HG03280 (cell line): Measurements from ENCODE around the gene SIL1.
"Not testable (repeated sequence)": the region's sequence is repeated elsewhere in the genome, so short reads cannot be mapped to it uniquely, and the experiment has no call there.

ENCODE experiments used
- ATAC-seq: cut with Tn5 transposase; IDR thresholded peaks from one replicate; pipeline ENCODE4 v1.9.1; 2021; ENCODE audit warnings: mild to moderate bottlenecking, moderate library complexity; ENCODE audit not compliant: unreplicated experiment

Gene SIL1

DNA sequence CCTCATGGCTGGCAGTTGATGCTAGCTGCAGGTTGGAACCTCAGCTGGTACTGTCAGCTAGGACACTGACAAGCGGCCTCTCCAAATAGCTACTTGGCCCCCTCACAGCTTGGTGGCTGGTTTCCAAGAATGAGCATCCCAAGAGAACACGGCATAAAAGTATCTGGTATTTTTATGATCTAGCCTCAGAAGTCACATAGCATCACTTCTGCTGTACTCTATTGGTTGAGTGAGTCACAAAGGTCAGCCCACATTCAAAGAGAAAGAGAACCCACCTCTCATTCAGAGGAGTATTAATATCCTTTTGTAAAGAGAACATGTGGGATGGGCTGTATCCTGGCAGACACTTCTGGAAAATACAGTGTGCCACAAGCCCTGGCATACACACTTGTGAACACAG is 6.0 kb upstream of the SIL1 start:
- no peak for ATAC-seq

DNA sequence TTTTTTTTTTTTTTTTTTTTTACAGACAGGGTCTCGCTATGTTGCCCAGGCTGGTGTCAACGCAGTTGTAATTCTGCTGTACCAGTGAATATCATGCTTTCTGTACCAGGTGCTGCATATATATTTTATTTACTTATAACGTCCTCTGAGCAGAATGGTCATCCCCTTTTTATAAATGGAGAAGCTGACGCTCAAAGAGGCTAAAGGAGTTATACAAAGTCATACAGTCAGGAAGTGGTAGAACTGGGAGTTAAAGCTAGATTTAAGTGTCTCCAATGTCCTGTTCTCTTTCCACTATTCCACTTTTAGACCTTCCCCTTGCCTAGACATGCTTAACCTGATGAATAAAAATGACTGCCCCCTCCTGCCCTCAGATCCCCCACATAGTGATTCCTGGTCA is 1.2 kb upstream of the SIL1 start:
- ATAC-seq = no peak

GRCh38 chr5:139196296-139196956 is 1.7 kb downstream of the SIL1 start:
- ATAC-seq = no peak

DNA sequence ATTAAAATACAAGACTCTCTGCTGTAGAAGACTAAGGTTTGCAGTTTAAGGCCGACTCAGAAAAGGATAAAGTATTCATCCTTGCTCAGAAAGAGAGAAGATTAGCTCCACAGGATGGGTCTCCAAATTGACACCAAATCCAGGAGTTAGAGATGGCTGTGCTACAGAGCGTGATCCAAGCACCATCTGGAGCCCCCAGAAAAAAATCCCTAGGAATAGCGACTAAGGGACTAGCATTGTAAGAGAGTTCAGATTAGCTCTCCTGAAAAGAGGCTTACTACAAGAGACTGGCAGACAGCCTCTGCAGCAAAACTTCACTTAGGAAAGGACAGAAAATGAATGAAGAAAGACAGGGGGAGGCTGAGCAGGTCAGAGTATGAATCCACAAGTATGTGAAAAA is 3.7 kb downstream of the SIL1 start:
- ATAC-seq = no peak

- ATAC-seq = no peak
These were observed 4.2 kb downstream of the SIL1 start for GRCh38 chr5:139193928-139194327.

- ATAC-seq = not testable (repeated sequence)
These were observed 5.3 kb downstream of the SIL1 start for GRCh38 chr5:139192906-139193305.

- ATAC-seq = not testable (repeated sequence)
These were observed 6.2 kb downstream of the SIL1 start for GRCh38 chr5:139191954-139192353.

GRCh38 chr5:139190125-139190524 is 8.0 kb downstream of the SIL1 start:
- ATAC-seq = no peak

GRCh38 chr5:139188558-139189270 is 9.5 kb downstream of the SIL1 start:
- ATAC-seq = no peak

- ATAC-seq = no peak
These were observed 11.3 kb downstream of the SIL1 start for GRCh38 chr5:139186752-139187326.

DNA sequence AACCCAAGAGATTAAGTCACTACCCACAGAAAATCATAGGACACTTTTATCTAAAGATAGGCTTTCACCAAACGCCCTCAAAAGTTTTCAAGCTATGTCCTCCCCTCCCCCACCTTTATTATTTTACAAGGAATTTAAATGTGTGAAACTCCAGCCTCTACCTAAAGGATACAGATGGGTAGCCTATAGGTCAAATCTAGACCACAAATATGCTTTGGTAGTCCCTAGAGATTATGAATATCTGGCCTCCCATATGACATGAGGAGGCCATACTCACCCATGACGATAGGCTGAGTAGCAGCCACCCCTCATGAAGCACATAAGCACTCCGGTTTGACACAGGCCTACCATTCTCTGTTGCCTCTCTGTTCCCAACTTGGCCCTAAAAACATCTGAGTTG is 11.9 kb downstream of the SIL1 start:
- ATAC-seq = no peak

DNA sequence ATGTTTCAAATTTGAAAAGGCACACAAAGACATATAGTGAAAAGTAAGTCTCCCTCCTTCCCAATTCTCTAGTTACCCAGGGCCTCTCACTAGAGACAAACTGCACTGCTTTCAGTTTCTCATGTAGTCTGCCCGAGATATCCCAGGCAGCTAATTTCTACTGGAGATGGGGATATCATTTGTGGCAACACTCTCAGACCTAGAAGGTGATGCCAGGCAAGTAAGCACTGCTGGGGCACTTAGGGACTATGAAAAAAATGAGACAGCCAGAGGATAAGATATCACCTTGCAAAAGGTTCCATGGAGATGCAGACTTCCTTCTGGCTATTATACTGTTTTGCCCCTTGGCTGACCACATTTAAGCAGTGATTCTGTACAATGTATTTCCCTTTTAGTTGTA is 12.6 kb downstream of the SIL1 start:
- ATAC-seq = no peak

DNA sequence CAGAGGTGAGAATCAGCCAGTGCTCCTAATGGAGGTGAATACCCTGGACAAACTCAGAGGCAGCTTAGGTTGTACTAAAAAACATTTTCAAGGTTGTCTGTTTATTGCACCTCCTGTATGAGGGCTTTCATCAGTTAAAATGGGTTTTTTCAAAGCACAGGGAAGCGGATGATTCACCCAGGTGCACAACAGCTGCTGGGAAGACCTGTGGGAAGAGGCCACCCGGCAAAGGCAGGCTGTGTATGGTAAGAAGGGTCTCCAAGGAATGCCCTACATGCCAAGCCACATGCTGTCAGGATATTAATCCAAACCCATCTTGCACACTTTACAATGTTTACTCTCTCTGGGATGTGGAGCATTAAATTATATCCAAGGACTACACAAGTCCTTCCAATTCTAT is 14.7 kb downstream of the SIL1 start:
- ATAC-seq = no peak

- ATAC-seq = no peak
These were observed 15.5 kb downstream of the SIL1 start for GRCh38 chr5:139182528-139183296.

DNA sequence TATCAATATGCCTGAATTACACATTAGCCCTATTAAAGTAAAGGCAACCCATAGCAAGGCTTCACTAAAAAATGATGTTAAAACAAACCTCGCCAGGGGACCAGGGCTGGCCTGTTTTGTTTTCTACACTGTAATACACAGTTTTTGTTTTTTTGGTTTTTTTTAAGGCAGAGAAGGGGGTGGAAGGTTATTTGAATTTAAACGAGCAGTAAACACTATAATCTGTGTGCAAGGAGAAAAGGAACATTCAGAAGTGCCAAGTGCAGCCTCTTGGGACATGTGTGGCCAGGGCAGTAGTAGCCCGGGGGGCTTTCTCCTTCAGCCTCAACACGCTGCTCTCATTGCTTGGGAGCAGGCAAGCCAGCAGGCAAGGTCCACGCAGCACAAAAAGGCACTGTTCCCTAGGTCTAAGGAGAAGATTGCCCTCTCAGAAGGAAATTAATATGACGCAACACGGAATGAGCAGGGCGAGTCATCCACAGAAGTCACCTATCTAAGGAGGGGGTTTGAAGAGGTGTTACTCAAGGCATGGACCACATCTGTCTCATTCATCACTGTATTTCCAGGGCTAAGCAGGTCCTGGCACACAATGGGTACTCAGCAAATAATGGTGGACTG is 16.2 kb downstream of the SIL1 start:
- ATAC-seq = no peak

GRCh38 chr5:139181322-139181730 is 16.8 kb downstream of the SIL1 start:
- no peak for ATAC-seq

- no peak for ATAC-seq
These were observed 17.3 kb downstream of the SIL1 start for GRCh38 chr5:139180850-139181249.

GRCh38 chr5:139179778-139180513 is 18.2 kb downstream of the SIL1 start:
- ATAC-seq = not testable (repeated sequence)

DNA sequence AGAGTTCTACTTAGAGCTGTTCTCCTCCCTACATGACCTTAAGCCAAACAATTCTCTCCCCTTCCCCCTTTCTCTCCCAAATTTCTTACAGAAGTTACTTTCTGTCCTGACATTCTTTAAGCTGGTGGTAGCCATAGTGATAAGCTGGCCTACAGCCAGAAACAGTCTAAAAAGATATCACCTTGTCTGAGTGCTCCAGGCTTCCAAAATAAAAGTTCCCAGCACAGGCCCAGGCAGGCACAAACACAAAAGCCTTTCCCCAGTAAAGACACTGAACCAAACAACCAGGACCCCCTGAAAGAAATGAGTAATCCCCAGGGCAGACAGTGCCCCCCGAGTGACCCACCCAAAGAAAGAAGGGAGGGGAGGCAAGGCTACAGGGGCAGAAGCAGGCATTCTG is 19.2 kb downstream of the SIL1 start:
- no peak for ATAC-seq

GRCh38 chr5:139178589-139178917 is 19.6 kb downstream of the SIL1 start:
- no peak for ATAC-seq
